Measurements from ENCODE around the gene RNU1-2. TPM values are rescaled to one million over a fixed set of nuclear protein-coding genes. Genes with fewer than 3 reads are reported as not detected.

The RNU1-2 gene
- total RNA-seq, 1 experiment from 2014 or later, result 1,866 TPM

Small RNA genes within 50 kb of the gene (microRNA-seq; reads per million reads assigned to microRNA genes)
- not detected for gene MIR3675

Other genes with a start within 250 kb of the RNU1-2 start
- gene RNU1-3, start 229.0 kb upstream of the RNU1-2 start, total RNA-seq (2021), result 1,866 and 1,908 TPM in 2 replicates
- 1,866 and 1,908 TPM in 2 replicates for gene RNU1-4, start 155.5 kb upstream of the RNU1-2 start, total RNA-seq (2021)
- gene CROCC, start 26.0 kb downstream of the RNU1-2 start, total RNA-seq (2021), result 30.2 and 33.2 TPM in 2 replicates
- 27.2 and 44.7 TPM in 2 replicates for gene MFAP2, start 84.6 kb downstream of the RNU1-2 start, total RNA-seq (2021)
- 50.9 and 55.6 TPM in 2 replicates for gene ATP13A2, start 115.9 kb downstream of the RNU1-2 start, total RNA-seq (2021)
- 207 and 208 TPM in 2 replicates for gene SDHB, start 158.1 kb downstream of the RNU1-2 start, total RNA-seq (2021)
- gene PADI2, start 223.5 kb downstream of the RNU1-2 start, total RNA-seq (2021), result 26.4 and 27.7 TPM in 2 replicates